OCI-LY1 (cell line): ENCODE measurements around the gene CAVIN1.
"Not testable (repeated sequence)": the region's sequence is repeated elsewhere in the genome, so short reads cannot be mapped to it uniquely, and the experiment has no call there.

Experiments used
- CTCF ChIP-seq: fragments of 200-600 bp; sonication (generic), shearing (Covaris generic); IDR thresholded peaks from 2 replicates; pipeline ENCODE4 v1.5.1; 2017; ENCODE audit warnings: mild to moderate bottlenecking, antibody characterized with exemption, low read length, moderate library complexity, mixed read lengths
- EZH2 ChIP-seq: fragments of 200-600 bp; sonication (generic), shearing (Covaris generic); IDR thresholded peaks from 2 replicates; pipeline ENCODE4 v1.8.0; 2017; ENCODE audit warnings: borderline replicate concordance, mixed run types, mild to moderate bottlenecking, antibody characterized with exemption, low read length, moderate library complexity, mixed read lengths

DNA sequence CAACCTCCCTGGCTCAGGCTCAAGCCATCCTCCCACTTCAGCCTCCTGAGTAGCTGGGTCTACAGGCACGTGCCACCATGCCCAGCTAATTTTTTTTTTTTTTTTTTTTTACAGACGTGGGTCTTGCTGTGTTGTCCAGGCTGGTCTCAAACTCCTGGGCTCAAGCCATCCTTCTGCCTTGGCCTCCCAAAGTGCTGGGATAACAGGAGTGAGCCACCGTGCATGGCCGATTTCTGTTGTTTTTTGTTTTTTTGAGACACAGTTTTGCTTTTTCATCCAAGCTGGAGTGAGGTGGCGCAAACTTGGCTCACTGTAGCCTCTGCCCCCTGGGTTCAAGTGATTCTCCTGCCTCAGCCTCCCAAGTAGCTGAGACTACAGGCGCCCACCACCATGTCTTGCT lies 31.9 kb upstream of the CAVIN1 start:
- not testable (repeated sequence) for TF ChIP-seq CTCF, EZH2
